Activated naive CD4-positive, alpha-beta T cell treated with anti-CD3 and anti-CD28 coated beads, Interleukin-2, amount 50 U/mL, for 16 hours (primary cell): ENCODE results near the gene BORA.
"Not testable (repeated sequence)": the region's sequence is repeated elsewhere in the genome, so short reads cannot be mapped to it uniquely, and the experiment has no call there.

Experiments used
- DNase-seq: peaks from one replicate; pipeline ENCODE4 v3.0.0-alpha.2; 2020

BORA gene

GRCh38 chr13:72727417-72728289, at the start of gene BORA, which contains the start of gene MZT1:
BORA (plus strand) TSS chr13:72727923; CDS start chr13:72728941, 1,018 bp downstream.
MZT1 (minus strand) TSS chr13:72727629; CDS start chr13:72727602, 27 bp downstream.
- DNase-seq, result peak; percentile 95

DNA sequence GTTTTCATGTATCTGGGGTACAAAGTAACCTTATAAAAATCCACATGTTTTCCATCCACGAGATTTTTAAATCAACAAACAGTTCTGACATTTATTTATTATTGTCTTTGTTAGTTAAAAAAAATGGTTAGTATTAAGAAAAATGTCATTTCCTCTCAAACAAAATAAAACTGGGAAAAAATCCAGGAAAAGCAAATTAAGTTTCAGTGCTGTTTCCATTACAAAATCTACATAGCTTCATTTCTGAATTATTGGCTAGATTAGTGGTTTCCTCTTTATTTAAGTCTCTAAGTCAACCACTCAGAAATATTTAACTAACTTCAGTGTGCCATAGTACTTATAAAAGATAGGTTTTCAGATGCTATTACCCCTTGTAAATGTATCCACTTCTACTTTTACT, 49.4 kb upstream of the BORA start:
- DNase-seq, result no peak

DNA sequence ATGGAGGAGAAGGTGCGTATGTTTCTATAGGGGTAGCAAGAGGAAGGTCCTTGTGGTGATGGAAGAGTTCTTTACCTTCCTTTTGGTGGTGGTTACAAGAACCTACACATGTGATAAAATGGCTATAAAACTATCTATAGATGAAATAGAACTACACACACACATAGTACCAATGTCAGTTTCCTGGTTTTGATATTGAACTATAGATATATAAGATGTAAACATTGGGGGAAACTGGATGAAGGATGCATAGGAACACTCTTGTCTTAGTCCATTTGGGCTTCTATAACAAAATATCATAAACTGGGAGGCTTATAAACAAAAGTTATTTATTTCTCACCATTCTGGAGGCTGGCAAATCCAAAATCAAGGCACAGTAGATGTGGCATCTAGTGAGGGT, 47.4 kb upstream of the BORA start:
- DNase-seq, result no peak

- no peak for DNase-seq
Measured at GRCh38 chr13:72686766-72687165, 41.0 kb upstream of the BORA start.

DNA sequence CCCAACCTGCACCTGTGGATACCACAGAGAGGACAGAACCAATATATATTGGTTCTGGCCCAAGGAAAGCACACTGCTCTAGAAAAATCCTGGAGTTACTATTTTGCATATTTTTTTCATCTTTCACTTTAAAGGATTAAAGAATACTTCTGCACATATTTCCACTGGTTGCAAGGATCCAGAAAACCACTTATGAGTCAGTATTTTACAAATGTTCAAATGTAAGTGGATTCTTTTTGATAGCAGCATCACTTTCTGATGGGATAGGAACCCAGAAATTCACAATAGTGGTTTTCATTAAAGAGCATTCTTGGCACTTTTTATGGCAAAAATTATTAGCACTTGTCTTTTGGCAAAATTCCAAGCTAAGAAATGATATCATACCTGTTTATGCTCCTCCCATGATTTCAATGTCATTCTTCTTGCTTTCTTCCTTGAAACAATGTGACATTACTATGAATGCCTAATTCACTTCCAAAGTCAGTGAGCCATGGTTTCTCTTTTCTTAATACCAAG, 38.5 kb upstream of the BORA start:
- no peak for DNase-seq

DNA sequence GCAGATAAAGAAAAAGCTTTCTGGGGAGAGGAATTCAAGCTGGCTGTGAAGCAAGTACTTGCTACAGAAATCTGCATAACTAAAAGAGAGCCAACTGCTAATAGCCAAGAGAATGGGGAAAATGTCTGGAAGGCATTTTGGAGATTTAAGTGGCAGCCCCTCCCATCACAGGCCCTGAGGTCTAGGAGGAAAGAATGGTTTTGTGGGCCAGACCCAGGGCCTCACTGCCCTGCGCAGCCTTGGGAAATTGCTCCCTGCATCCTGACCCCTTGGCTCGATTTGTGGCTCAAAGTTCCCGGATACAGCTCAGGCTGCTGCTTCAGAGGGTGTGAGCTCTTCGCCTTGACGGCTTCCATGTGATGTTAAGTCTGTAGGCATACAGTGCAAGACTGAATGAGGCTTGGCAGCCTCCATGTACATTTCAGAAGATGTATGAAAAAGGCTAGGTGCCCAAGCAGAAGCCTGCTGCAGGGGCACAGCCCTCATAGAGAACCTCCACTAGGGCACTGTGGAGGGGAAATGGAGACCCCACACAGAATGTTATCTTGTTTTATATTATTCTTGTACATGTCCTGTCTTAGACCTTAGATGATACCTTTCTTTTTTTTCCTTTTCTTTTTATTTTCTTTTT, 34.7 kb upstream of the BORA start:
- DNase-seq, result no peak

DNA sequence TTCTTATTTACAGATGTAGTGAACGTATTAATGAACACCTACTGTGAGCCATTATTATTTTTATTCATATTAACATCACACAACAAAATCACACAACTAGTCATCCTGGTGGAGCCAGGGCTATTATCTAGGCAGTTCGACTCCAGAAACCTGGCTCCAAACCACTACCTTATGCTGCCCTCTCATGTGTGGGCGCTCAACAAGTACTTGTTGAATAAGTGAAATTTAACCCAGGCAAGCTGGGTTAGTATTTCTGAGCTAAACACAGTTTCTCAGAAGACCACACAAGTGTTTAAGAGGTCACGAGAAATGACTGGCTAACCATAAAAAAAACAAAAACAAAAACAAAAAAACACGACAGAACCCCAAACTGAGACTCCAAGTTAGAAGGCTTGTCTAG, 33.9 kb upstream of the BORA start:
- DNase-seq, result no peak

DNA sequence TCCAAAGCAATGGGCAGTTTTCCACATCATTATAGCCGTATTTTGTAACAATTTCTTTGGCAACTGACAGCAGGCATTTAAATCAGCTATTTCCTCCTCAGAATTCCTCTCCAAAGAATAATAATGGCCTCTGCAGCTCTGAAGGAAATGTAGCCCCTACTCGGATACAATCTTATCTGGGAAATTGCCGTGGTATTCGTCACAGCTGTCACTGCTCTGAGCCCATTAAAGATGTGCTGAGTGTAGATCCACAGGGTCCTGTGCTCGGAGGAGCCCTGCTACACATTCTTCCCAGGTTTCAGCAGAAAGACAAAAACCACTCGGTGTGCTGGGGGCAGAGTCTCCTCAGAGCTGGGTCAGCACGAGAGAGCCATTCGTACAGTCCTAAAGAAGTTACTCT, 33.4 kb upstream of the BORA start:
- DNase-seq, result no peak

- no peak for DNase-seq
Measured at GRCh38 chr13:72696579-72696978, 31.1 kb upstream of the BORA start.

DNA sequence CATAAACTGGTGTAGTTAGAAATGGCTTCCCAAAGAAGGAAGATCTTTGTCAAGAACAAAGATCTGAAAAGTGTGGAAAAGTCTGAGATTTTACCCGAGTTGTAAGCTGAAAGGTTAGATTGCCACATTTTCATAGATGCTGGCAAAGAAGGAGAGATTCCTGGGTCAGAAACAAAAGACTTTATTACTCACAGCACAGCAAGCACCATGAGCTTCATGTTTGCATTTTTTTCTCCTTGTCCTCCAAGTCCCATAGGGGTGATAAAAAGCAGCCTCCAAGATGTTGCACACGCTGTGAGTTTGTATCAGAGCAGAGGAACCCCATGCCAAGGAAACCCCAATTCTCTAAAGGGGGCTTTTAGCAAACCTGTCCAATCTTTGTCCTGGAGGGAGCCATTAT, 29.6 kb upstream of the BORA start:
- DNase-seq, result no peak

DNA sequence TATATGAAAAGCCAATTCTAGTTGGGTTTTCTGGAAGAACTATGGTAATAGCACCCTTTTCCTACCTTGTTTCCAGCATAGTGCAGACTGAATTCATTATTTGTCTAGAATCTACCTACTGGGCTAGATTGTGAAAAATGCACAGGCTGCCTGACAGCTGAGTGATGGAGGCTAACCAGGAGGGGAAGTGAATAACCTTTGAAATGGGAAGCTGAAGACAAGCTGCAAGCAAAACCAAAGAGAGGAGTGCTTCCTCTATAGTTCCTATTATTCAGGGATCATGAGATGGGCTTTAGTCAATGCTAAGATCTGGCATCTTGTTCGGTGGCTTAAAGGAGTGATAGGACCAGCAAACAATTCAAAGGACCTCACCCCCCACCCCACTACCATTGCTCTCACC, 27.2 kb upstream of the BORA start:
- no peak for DNase-seq

GRCh38 chr13:72716776-72717175, 10.9 kb upstream of the BORA start:
- no peak for DNase-seq

GRCh38 chr13:72726185-72726584, 1.5 kb upstream of the BORA start:
- DNase-seq, result not testable (repeated sequence)

DNA sequence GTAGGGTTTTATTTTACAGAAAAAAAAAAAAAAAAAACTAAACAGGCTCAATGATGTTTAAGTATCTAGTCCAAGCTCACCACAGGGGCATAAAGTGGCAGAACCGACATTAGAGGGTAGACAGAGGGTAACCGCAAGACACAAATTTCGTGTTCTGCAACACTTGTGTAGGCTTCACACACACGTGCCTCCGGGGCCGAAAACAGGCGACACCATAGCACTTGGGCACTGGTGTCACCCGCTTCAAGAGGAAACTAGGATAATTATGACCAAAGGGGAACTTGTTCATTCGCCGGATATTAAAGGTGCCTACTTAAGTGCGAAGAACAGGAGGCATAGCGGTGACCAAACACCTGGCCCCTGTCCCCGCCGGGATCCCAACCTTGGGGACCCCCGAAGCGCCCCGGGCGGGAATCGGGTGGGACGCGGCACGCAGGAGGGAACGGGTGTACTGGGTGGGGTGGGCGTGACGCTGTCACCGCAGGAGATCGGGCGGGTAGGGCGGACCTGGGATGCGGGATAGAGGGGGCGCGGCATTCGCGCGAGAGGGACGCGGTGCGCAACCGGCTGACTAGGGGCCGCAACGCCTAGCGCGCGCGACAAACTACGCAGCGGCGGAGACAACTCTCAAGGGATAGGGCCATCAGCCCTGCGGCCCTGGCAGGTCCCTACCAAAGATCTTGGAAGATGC, 852 bp upstream of the BORA start:
- DNase-seq, result peak; percentile 51

DNA sequence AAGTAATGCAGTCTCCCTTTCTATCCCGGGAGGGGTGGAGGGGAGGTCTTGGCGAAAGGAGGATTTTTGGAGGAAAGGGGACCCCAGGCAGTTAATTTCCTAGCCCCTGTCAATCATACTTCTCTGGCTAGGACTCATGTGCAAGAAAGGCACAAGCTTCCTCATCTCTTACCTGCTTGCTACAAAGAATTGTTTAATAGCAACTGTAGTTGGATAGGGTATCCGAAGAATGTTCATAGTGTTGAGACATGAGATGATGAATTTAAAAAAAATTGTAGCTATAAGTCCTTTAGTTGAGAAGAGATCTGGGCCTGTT, 525 bp downstream of the BORA start:
- DNase-seq, result no peak

DNA sequence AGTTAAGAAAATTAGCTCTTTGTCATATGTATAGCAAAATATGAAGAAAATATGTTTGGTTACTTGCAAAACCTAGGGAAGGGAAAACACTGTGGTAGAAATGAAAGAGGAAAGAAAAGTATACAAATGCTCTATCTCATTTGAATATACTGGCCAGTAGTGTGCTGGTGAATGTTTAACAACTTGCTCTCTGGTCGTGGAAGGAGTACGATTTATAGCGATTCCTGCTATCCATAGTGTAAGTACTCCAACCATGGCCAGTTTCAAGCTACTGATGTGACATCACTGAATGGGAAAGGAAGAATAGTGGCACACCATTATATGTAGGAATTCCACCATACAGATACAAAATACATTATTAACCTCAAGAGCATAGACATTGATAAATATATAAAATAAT, 9.3 kb downstream of the BORA start:
- DNase-seq, result no peak

- no peak for DNase-seq
Measured at GRCh38 chr13:72740015-72740414, 12.3 kb downstream of the BORA start.

DNA sequence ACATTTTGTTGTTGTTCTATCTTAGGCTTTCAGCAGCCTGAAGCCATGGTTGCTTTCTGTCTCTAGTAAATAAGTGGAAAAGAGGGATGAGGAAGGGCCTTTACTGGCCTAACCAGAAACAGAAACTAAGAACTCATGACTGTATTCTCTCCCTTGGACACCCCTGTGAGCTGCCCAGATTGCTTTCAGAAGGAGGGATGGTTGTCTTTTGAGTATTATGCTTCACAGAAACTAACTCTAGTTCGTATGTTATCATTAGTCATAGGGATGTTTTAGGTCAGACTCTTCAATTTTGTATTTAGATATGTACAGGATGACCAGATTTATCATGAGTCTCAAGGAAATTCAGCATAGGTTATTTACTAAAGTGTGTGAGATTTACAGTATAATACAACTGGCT, 17.5 kb downstream of the BORA start:
- no peak for DNase-seq

DNA sequence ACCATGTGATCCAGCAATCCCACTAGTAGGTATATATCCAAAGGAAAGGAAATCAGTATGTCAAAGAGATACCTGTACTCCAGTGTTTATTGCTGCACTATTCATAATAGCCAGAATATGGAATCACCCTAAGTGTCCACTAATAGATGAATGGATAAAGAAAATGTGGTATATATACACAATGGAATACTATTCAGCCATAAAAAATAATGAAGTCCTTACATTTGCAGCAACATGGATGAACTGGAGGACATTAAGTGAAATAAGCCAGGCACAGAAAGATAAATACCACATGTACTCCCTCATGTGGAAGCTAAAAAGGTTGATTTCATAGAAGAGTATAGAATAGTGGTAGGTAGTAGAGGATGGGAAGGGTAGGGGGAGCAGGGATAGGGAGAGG, 23.5 kb downstream of the BORA start:
- no peak for DNase-seq

- no peak for DNase-seq
Measured at GRCh38 chr13:72754111-72754510, 26.4 kb downstream of the BORA start.

GRCh38 chr13:72757792-72758535, 30.2 kb downstream of the BORA start:
- no peak for DNase-seq

- no peak for DNase-seq
Measured at GRCh38 chr13:72760189-72760588, 32.5 kb downstream of the BORA start.

GRCh38 chr13:72763411-72763810, 35.7 kb downstream of the BORA start:
- no peak for DNase-seq
